Brain microvascular endothelial cell (primary cell): ENCODE measurements around the gene ZNF518A.

Experiments
- DNase-seq: peaks from one replicate; pipeline ENCODE4 v3.0.0-alpha.2; 2020
- H3K27ac ChIP-seq: fragments of 250-450 bp; sonication (Bioruptor Pico); 2 replicates; pipeline ENCODE4 v1.5.1; 2020; ENCODE audit warnings: mild to moderate bottlenecking, moderate library complexity
- H3K27me3 ChIP-seq: fragments of 250-450 bp; sonication (Bioruptor Pico); replicated peaks from 2 replicates; pipeline ENCODE4 v1.5.1; 2020; ENCODE audit warnings: mild to moderate bottlenecking
- H3K36me3 ChIP-seq: fragments of 250-450 bp; sonication (Bioruptor Pico); replicated peaks from 2 replicates; pipeline ENCODE4 v1.5.1; 2020; ENCODE audit warnings: mild to moderate bottlenecking
- H3K4me3 ChIP-seq: 2 replicates; pipeline ENCODE4 v1.5.1; 2011; ENCODE audit warnings: low read depth, mild to moderate bottlenecking, control low read depth, low read length, moderate library complexity
- in situ Hi-C: cut with HindIII; loops from 2 replicates; pipeline ENCODE4 v1.10.0; 2017; ENCODE audit warnings: low sequenced_read_pairs, low pct_ligation_motif_present
- TF ChIP-seq, protein P1 (sequence below): IDR thresholded peaks from 2 replicates; pipeline ENCODE4 v1.5.1; 2011; ENCODE audit warnings: low read depth, mild to moderate bottlenecking, moderate library complexity, low read length, control low read depth, inconsistent platforms; ENCODE audit errors: missing control alignments

The ZNF518A gene

GRCh38 chr10:96201525-96201924, 71.4 kb downstream of the ZNF518A start:
- Histone ChIP-seq H3K27ac (no peak overlapping the region), H3K36me3 (no peaks in the 10 kb centered on the region), H3K4me3 (no peak overlapping the region), H3K27me3 (no peaks in the 10 kb centered on the region)
- TF ChIP-seq, protein P1, sequence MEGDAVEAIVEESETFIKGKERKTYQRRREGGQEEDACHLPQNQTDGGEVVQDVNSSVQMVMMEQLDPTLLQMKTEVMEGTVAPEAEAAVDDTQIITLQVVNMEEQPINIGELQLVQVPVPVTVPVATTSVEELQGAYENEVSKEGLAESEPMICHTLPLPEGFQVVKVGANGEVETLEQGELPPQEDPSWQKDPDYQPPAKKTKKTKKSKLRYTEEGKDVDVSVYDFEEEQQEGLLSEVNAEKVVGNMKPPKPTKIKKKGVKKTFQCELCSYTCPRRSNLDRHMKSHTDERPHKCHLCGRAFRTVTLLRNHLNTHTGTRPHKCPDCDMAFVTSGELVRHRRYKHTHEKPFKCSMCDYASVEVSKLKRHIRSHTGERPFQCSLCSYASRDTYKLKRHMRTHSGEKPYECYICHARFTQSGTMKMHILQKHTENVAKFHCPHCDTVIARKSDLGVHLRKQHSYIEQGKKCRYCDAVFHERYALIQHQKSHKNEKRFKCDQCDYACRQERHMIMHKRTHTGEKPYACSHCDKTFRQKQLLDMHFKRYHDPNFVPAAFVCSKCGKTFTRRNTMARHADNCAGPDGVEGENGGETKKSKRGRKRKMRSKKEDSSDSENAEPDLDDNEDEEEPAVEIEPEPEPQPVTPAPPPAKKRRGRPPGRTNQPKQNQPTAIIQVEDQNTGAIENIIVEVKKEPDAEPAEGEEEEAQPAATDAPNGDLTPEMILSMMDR: no peak
- in situ Hi-C loops: no loop called here
- DNase-seq: no peak

DNA sequence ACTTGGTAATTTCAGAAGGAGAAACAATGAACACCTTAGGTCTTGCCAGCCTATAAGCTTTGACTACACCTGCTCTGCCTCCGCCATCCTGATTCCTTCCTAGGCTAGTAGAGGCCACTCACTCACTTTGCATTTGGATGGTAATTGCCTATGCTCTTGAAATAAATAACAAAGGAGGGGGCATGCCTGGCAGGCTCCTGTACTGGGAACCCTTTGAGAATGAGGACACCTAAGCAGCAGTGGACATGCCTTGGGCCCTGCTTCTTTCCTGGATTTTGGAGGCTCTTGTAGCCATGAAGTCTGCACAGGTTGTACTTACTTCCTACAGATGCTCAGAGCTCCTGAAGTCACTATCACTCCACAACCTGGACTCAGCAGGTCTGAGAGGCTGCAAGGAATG, 75.5 kb downstream of the ZNF518A start:
- H3K27ac ChIP-seq: no peak overlapping the region
- TF ChIP-seq, protein P1: no peak
- DNase-seq: no peak
- no peaks in the 10 kb centered on the region for H3K27me3 ChIP-seq
- in situ Hi-C loops: no loop called here
- H3K4me3 ChIP-seq: no peak overlapping the region
- no peaks in the 10 kb centered on the region for H3K36me3 ChIP-seq

DNA sequence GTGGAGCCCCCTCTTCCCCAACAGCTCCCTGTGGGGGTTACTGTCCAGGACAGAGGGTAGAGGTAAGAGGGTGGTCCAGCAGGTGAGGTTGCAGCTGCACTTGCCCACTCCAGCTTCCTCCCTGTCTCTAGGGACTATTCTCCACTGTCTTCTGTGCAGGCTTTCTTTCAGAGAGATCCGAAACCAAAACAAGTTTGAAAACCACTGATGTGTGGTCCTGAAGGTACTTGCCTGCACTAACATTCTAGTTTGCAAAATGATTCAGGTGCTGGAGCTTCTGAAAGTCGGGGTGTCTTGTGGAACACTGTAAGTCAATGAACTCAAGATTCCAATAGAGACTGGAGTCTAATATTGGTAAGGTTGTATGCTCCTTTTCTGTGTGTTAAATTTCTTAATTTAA, 78.2 kb downstream of the ZNF518A start:
- Histone ChIP-seq H3K27ac (no peak overlapping the region), H3K4me3 (no peak overlapping the region), H3K36me3 (no peaks in the 10 kb centered on the region), H3K27me3 (no peaks in the 10 kb centered on the region)
- TF ChIP-seq, protein P1: no peak
- in situ Hi-C loops: no loop called here
- DNase-seq: no peak

DNA sequence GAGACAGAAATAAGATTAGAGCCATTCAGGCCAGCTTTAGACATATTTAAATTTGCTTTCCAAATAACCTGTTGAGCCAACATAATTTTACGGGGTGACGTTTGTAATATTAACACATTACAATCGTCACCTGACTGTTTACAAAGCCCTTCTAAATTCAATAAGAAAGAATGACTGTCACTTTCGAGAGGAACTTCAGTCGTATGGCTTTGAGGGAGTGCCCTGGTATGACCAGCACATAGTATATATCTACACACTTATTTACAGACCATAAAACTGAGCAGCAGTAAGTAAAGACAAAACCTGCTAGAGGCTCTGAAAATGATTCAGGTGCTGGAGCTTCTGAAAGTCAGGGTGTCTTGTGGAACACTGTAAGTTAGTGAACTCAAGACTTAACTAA, 78.8 kb downstream of the ZNF518A start:
- no peaks in the 10 kb centered on the region for H3K36me3 ChIP-seq
- DNase-seq: no peak
- H3K27ac ChIP-seq: no peak overlapping the region
- H3K4me3 ChIP-seq: no peak overlapping the region
- no peaks in the 10 kb centered on the region for H3K27me3 ChIP-seq
- in situ Hi-C loops: no loop called here
- TF ChIP-seq, protein P1: no peak

GRCh38 chr10:96211764-96212163, 81.7 kb downstream of the ZNF518A start:
- H3K27ac ChIP-seq: no peak overlapping the region
- no peaks in the 10 kb centered on the region for H3K27me3 ChIP-seq
- in situ Hi-C loops: no loop called here
- H3K4me3 ChIP-seq: no peak overlapping the region
- no peaks in the 10 kb centered on the region for H3K36me3 ChIP-seq
- no peak for DNase-seq
- TF ChIP-seq, protein P1: no peak

- Histone ChIP-seq H3K36me3 (no peaks in the 10 kb centered on the region), H3K27me3 (no peaks in the 10 kb centered on the region), H3K4me3 (no peak overlapping the region), H3K27ac (no peak overlapping the region)
- DNase-seq: no peak
- TF ChIP-seq, protein P1: no peak
- in situ Hi-C loops: no loop called here
These were observed 82.8 kb downstream of the ZNF518A start for GRCh38 chr10:96212911-96213310.
